GM23248 (cell line): ENCODE data around the gene CEP97.

Experiments used
- EZH2 ChIP-seq: fragments of 200-600 bp; sonication (generic); IDR thresholded peaks from 2 replicates; pipeline ENCODE4 v1.6.1; 2018; ENCODE audit warnings: antibody characterized with exemption, mild to moderate bottlenecking; ENCODE audit not compliant: insufficient read depth, poor library complexity, severe bottlenecking
- EZH2phosphoT487 ChIP-seq: fragments of 200-600 bp; sonication (generic); IDR thresholded peaks from 2 replicates; pipeline ENCODE4 v1.6.1; 2018; ENCODE audit warnings: antibody characterized with exemption, moderate library complexity, mild to moderate bottlenecking, low read depth; ENCODE audit not compliant: insufficient read depth

DNA sequence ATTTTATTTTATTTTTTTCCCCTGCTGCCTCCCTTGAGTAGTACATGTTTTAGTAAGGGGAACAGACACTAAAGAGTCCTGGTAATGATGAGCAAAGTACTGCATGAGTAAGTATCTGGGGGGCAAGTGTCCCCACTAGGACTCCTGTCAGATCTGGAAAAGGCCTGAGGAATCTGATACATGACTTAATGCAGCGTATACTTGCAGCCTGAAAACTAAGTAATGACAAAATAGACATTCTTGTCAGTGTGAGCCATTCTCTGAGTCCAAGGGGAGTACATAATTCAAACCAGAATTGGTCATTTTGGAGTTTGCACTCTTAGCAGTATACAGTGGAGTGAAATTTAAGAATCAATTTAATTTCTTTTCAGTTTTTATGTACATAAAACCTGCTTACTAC, 82.1 kb downstream of the CEP97 start:
- TF ChIP-seq EZH2 = no peak
- TF ChIP-seq EZH2phosphoT487 = no peak
